ENCODE results near the gene LTB. TPM values are rescaled to one million over a fixed set of nuclear protein-coding genes. Genes with fewer than 3 reads are reported as not detected.

The LTB gene
- total and polyA plus RNA-seq, 2 of the 13 experiments (the other 11 are each of a cell fraction or from before 2014, with no cell fraction given) = 0.09 to 0.22 TPM

DNA sequence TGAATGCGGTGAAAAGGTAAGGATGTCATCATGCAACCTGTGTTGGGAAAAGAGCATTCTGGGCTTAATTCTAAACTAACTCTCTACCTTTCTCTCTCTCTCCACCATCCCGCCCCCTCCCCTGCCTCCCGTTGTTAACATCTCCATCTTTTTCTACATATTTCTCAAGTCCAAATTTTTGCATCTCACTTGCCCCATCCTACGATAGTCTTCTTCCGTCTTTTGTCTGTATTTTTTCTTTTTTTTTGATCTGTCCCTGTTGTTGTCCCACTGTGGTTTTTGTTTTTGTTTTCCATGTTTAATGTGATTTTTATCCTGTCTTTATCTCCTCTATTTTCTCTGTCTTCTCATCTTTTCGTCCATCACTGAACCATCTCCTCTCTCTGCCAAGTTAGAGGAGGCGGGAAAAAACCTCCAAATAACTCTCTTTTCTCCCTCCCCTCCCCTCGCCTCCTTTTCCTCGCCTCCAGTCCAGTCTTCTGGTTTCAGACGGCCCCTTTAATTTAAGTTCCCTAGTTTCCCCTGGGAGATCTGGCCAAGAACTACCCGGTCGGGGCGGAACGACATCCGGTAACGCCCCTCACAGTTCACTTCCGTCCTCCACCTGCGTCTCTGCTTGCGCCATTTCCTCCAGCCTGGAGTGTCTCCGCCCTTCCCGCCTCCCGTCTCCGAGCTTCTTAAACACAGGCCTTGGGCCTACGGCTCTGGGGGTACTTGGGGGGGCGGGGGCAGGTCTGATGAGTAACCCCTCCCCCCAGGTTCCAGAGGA is 35.1 kb downstream of the LTB start, which contains the start of gene NFKBIL1 (continued):
- TF ChIP-seq PAXIP1 (CRISPR knock-in tag; conservative IDR thresholded peaks at IDR 0.05) = peak; percentile 38; the same call in 1 of the 2 replicates
- no peak for TF ChIP-seq RBAK (CRISPR knock-in tag; IDR thresholded peaks at IDR 0.05)
- peak; percentile 94 for TF ChIP-seq GATAD1 (CRISPR knock-in tag; IDR thresholded peaks at IDR 0.05)
- TF ChIP-seq RARA (CRISPR knock-in tag; IDR thresholded peaks at IDR 0.05) = 0 out of 2 replicates have a peak, but pooled peaks have one; percentile 32
- peak; percentile 43; the same call in 1 of the 2 replicates for TF ChIP-seq TBX2 (CRISPR knock-in tag; IDR thresholded peaks at IDR 0.05; ENCODE audit: borderline replicate concordance)
- peak; percentile 69 for TF ChIP-seq IRF9 (CRISPR knock-in tag; IDR thresholded peaks at IDR 0.05; ENCODE audit: borderline replicate concordance)
- TF ChIP-seq RAD51 (IDR thresholded peaks at IDR 0.05; ENCODE audit: borderline replicate concordance) = 0 out of 2 replicates have a peak, but pooled peaks have one; percentile 5
- TF ChIP-seq, protein P1, sequence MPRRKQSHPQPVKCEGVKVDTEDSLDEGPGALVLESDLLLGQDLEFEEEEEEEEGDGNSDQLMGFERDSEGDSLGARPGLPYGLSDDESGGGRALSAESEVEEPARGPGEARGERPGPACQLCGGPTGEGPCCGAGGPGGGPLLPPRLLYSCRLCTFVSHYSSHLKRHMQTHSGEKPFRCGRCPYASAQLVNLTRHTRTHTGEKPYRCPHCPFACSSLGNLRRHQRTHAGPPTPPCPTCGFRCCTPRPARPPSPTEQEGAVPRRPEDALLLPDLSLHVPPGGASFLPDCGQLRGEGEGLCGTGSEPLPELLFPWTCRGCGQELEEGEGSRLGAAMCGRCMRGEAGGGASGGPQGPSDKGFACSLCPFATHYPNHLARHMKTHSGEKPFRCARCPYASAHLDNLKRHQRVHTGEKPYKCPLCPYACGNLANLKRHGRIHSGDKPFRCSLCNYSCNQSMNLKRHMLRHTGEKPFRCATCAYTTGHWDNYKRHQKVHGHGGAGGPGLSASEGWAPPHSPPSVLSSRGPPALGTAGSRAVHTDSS (CRISPR knock-in tag; conservative IDR thresholded peaks at IDR 0.05) = no peak
- no peak for TF ChIP-seq CSRNP2 (CRISPR knock-in tag; conservative IDR thresholded peaks at IDR 0.05; ENCODE audit: low read depth)
- peak; percentile 81 for TF ChIP-seq SALL1 (CRISPR knock-in tag; IDR thresholded peaks at IDR 0.05)
- no peak for TF ChIP-seq ZNF496 (CRISPR knock-in tag; IDR thresholded peaks at IDR 0.05; ENCODE audit: insufficient replicate concordance)
- TF ChIP-seq SNAPC5 (CRISPR knock-in tag; IDR thresholded peaks at IDR 0.05; ENCODE audit: borderline replicate concordance) = no peak
- TF ChIP-seq THAP9 (CRISPR knock-in tag; IDR thresholded peaks at IDR 0.05; ENCODE audit: borderline replicate concordance) = peak; percentile 39; the same call in 1 of the 2 replicates
- TF ChIP-seq SETDB1 (CRISPR knock-in tag; IDR thresholded peaks at IDR 0.05; ENCODE audit: borderline replicate concordance) = no peak
- TF ChIP-seq ZNF510 (CRISPR knock-in tag; IDR thresholded peaks at IDR 0.05; ENCODE audit: low read depth) = no peak
- TF ChIP-seq ZNF660 (CRISPR knock-in tag; IDR thresholded peaks at IDR 0.05; ENCODE audit: borderline replicate concordance, low read depth) = no peak
